Psoas muscle (tissue), 8 donors: ENCODE measurements around the gene RASA2. TPM values are rescaled to one million over a fixed set of nuclear protein-coding genes. Genes with fewer than 3 reads are reported as not detected.
"Not testable (repeated sequence)": the region's sequence is repeated elsewhere in the genome, so short reads cannot be mapped to it uniquely, and the experiment has no call there.

Source experiments
- ATAC-seq, 4 donors: fragments of 200-7000 bp; cut with Tn5 transposase; one replicate each; pipeline ENCODE4 v1.9.1; 2020; ENCODE audit warnings: moderate library complexity in 3 of 4, mild to moderate bottlenecking in 2 of 4
- DNase-seq, 2 donors: peaks; one replicate each; pipeline ENCODE4 v3.0.0-alpha.2; 2020
- H3K27ac ChIP-seq: fragments of 200-600 bp; one replicate; pipeline ENCODE4 v1.8.0; 2022
- H3K27me3 ChIP-seq, 3 donors: fragments of 200-600 bp in 1 of 3; one replicate each; pipeline versions ENCODE4 v1.6.1 to v1.8.0; 2013 to 2022; ENCODE audit warnings: low read length in 2 of 3, mild to moderate bottlenecking in 2 of 3, moderate library complexity in 1 of 3; ENCODE audit not compliant: insufficient read depth in 3 of 3
- H3K36me3 ChIP-seq, 2 donors: fragments of 200-600 bp in 1 of 2; one replicate each; pipeline versions ENCODE4 v1.6.1 to v1.8.0; 2013 to 2022; ENCODE audit warnings: low read depth in 1 of 2, mild to moderate bottlenecking in 1 of 2, moderate library complexity in 1 of 2; ENCODE audit not compliant: insufficient read depth in 1 of 2
- H3K4me1 ChIP-seq: fragments of 200-600 bp; one replicate; pipeline ENCODE4 v1.8.0; 2022
- H3K4me3 ChIP-seq: fragments of 200-600 bp; one replicate; pipeline ENCODE4 v1.8.0; 2022; ENCODE audit warnings: mild to moderate bottlenecking
- H3K9me3 ChIP-seq: fragments of 200-600 bp; one replicate; pipeline ENCODE4 v1.8.0; 2022
- WGBS, 3 donors: extraction: QIAGEN DNeasy Blood & Tissue Kit; methylation state at CpG; one replicate each; pipeline versions ENCODE4 v1.1.6 to v1.1.7; 2013; 5-methylcytosine and 5-hydroxymethylcytosine counted together
- intact Hi-C, 2 donors: fragments of 100-400 bp; cut with DNase I; formaldehyde crosslinking; loops; one replicate each; pipeline versions ENCODE4 v1.11.0 to v1.14.2; 2022
- polyA plus RNA-seq, 3 donors: library from polyadenylated mRNA; stranded (reverse); fragments of 200-250 nt; gene quantifications; one replicate each; pipeline ENCODE4 v1.2.3, GENCODE V29; 2013
- total RNA-seq, 4 donors: library from RNA; stranded (reverse); fragmentation: NEBNext Ultra II Directional in 2 of 4; extraction: Animal tissue kit (Norgen Biotek cat#: 25700) in 2 of 4; gene quantifications; one replicate each; pipeline versions ENCODE4 v1.2.1 to v1.2.4, GENCODE V29; 2021 to 2023
- TF ChIP-seq, protein P1 (sequence below): fragments of 200-600 bp; IDR thresholded peaks from one replicate; pipeline ENCODE4 v1.8.0; 2022; ENCODE audit warnings: antibody characterized with exemption
- donor health status: healthy with polysubstance abuse.
- donor health status: DM: no; HTN: no; CAD: no; lungs with moderate emphysema.
- donor health status: Bipolar disorder and iron deficiency.
- donor health status: healthy.
- donor health status: DM: yes; HTN: yes; CAD: no.
- donor health status: DM: no; HTN: no; CAD: no.
- donor health status: DM: no; HTN: no; CAD: no.
- donor health status: DM: yes; HTN: yes; CAD: no.

Gene RASA2
- total and polyA plus RNA-seq, 7 donors, result 1.3 to 4.0 (median 2.3) TPM

DNA sequence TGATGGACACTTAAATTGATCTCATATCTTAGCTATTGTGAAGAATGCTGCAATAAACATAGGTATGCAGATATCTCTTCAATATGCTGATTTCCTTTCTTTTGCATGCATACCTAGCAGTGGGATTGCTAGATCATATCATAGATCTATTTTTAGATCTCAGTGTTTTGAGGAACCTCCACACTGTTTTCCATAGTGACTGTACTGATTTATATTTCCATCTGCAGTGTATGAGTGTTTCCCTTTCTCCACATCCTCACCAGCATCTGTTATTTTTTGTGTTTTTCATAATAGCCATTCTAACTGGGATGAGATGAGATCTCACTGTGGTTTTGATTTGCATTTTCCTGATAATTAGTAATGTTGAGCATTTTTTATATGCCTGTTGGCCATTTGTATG lies 17.1 kb upstream of the RASA2 start:
- Histone ChIP-seq H3K27me3 (no peaks in the 10 kb centered on the region), H3K9me3 (peaks cover 7% of the 10 kb centered on the region), H3K4me3 (no peak overlapping the region), H3K36me3 (no peaks in the 10 kb centered on the region), H3K4me1 (no peaks in the 10 kb centered on the region), H3K27ac (no peak overlapping the region)
- intact Hi-C loops, result no loop called here
- DNase-seq (no peak), ATAC-seq (no peak)
- TF ChIP-seq, protein P1, sequence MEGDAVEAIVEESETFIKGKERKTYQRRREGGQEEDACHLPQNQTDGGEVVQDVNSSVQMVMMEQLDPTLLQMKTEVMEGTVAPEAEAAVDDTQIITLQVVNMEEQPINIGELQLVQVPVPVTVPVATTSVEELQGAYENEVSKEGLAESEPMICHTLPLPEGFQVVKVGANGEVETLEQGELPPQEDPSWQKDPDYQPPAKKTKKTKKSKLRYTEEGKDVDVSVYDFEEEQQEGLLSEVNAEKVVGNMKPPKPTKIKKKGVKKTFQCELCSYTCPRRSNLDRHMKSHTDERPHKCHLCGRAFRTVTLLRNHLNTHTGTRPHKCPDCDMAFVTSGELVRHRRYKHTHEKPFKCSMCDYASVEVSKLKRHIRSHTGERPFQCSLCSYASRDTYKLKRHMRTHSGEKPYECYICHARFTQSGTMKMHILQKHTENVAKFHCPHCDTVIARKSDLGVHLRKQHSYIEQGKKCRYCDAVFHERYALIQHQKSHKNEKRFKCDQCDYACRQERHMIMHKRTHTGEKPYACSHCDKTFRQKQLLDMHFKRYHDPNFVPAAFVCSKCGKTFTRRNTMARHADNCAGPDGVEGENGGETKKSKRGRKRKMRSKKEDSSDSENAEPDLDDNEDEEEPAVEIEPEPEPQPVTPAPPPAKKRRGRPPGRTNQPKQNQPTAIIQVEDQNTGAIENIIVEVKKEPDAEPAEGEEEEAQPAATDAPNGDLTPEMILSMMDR, result no peak

DNA sequence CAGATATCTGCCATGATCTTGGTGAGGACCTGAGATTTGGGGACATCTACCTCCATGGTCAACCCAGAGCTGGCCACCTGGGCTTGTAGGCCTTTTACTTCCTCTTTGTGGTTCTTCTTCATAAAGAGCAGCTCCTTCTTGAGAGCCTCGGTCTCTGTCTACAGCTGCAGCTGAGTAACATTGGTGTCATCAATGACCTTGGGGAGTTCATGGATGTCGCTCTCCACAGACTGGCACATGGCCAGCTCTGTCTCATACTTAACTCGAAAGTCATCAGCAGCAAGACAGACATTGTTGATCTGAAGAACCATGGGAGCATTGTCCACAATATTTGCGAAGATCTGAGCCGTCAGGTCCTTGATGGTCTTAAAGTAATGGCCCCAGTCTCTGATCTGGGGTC lies 15.7 kb upstream of the RASA2 start:
- Histone ChIP-seq H3K4me3 (no peak overlapping the region), H3K36me3 (no peaks in the 10 kb centered on the region), H3K9me3 (peaks cover 7% of the 10 kb centered on the region), H3K27me3 (no peaks in the 10 kb centered on the region), H3K27ac (no peak overlapping the region), H3K4me1 (no peaks in the 10 kb centered on the region)
- ATAC-seq (no peak), DNase-seq (no peak)
- TF ChIP-seq, protein P1, result no peak
- intact Hi-C loops, result no loop called here
- WGBS, 3 donors, result 85 to 92% (median 89%) methylated on average over 5 of the region's 5 CpGs

DNA sequence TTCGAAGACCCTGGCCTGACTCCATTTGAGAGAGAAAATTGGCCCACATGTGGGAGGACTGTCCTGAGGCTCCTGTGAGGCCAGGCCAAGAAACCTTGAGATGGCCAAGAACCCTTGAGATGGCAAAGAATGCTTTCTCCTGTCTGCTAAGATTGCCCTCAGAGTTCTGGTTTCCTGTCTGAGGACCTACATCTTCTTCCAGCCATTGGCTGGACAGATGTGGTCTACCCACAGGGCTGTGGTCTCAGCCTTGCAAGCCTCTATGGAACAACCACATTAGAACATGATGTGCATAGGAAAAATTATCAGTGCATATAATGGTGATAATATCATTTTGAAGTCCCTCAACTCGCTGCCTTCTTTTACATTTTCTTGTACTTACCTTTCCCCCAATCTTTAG lies 10.8 kb upstream of the RASA2 start:
- intact Hi-C loops, result no loop called here
- Histone ChIP-seq H3K36me3 (no peaks in the 10 kb centered on the region), H3K27me3 (no peaks in the 10 kb centered on the region), H3K27ac (no peak overlapping the region), H3K4me1 (no peaks in the 10 kb centered on the region), H3K9me3 (no peaks in the 10 kb centered on the region), H3K4me3 (no peak overlapping the region)
- TF ChIP-seq, protein P1, result no peak
- ATAC-seq, result no peak
- 91 to 95% (median 91%) methylated on average over 2 of the region's 2 CpGs for WGBS, 3 donors
- no peak for DNase-seq

GRCh38 chr3:141477224-141477623 lies 9.6 kb upstream of the RASA2 start:
- Histone ChIP-seq H3K36me3 (no peaks in the 10 kb centered on the region), H3K4me3 (no peak overlapping the region), H3K27ac (no peak overlapping the region), H3K4me1 (no peaks in the 10 kb centered on the region), H3K27me3 (no peaks in the 10 kb centered on the region), H3K9me3 (no peaks in the 10 kb centered on the region)
- 93 to 95% (median 94%) methylated on average over 4 of the region's 4 CpGs for WGBS, 3 donors
- TF ChIP-seq, protein P1, result no peak
- no peak for ATAC-seq
- DNase-seq, result no peak
- intact Hi-C loops, result no loop called here

DNA sequence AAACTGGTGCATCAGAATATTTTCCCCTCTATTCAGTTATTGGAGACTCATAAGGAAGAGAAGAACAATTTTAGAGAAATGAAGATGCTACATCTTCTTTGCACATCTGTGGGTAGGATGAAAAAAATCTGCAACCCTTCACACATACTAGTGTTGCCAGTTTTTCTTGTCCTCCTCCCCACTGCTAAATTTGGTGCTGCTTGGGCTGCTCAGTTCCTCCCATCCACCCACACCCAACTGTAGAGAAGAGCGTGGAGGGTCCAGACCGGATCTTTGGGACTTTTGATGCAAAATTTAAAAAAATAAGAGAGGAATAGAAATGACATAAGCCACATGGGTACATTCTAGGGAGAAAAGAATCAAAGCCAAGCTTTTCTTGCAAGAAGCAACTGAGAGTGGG lies 8.7 kb upstream of the RASA2 start:
- Histone ChIP-seq H3K4me1 (no peaks in the 10 kb centered on the region), H3K9me3 (no peaks in the 10 kb centered on the region), H3K27ac (no peak overlapping the region), H3K36me3 (no peaks in the 10 kb centered on the region), H3K27me3 (no peaks in the 10 kb centered on the region), H3K4me3 (no peak overlapping the region)
- DNase-seq (no peak), ATAC-seq (no peak)
- intact Hi-C loops, result no loop called here
- WGBS, 3 donors, result 78 to 84% (median 78%) methylated on average over 2 of the region's 2 CpGs
- TF ChIP-seq, protein P1, result no peak

- H3K36me3 ChIP-seq, ATAC-seq, DNase-seq, H3K4me3 ChIP-seq, H3K27ac ChIP-seq, H3K27me3 ChIP-seq, intact Hi-C loops, H3K4me1 ChIP-seq, H3K9me3 ChIP-seq: not testable (repeated sequence)
- WGBS, 3 donors, result 79 to 88% (median 83%) methylated on average over 1 of the region's 1 CpG
These were observed 8.0 kb upstream of the RASA2 start for GRCh38 chr3:141478840-141479239.
